Suprapubic skin (tissue), 3 donors: Measurements from ENCODE around the gene CACNA2D1.

ENCODE experiments used
- POLR2A ChIP-seq, 2 donors: fragments of 450-650 bp; IDR thresholded peaks; one replicate each; pipeline ENCODE4 v1.6.1; 2017; ENCODE audit warnings: antibody characterized with exemption in 2 of 2, mild to moderate bottlenecking in 2 of 2, moderate library complexity in 2 of 2
- TF ChIP-seq, protein P1 (sequence below), 2 donors: fragments of 200-600 bp in 1 of 2; fragments of 450-650 bp in 1 of 2; sonication (generic) in 1 of 2; IDR thresholded peaks; one replicate each; pipeline ENCODE4 v1.5.1; 2016 to 2019; ENCODE audit warnings: antibody characterized with exemption in 2 of 2, mild to moderate bottlenecking in 1 of 2, moderate library complexity in 1 of 2

DNA sequence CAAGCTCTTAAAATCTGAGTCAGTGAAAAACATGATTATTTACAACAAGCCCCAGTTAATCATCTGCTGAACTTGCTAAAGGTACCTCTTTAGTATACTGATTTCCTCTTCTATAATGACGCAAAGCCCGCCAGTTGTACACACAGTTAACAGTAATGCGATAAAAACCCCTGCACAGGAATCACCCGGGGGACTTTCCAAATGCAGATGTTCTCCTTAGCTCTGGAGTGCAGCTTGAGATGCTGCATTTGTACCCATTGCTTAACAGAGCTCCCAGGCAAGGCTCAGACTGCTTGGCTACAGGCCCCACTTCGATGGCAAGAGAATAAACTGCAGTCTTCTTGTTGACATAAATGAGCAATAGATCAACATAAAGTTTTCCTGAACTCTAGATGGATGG is 394.1 kb downstream of the CACNA2D1 start:
- TF ChIP-seq, protein P1, sequence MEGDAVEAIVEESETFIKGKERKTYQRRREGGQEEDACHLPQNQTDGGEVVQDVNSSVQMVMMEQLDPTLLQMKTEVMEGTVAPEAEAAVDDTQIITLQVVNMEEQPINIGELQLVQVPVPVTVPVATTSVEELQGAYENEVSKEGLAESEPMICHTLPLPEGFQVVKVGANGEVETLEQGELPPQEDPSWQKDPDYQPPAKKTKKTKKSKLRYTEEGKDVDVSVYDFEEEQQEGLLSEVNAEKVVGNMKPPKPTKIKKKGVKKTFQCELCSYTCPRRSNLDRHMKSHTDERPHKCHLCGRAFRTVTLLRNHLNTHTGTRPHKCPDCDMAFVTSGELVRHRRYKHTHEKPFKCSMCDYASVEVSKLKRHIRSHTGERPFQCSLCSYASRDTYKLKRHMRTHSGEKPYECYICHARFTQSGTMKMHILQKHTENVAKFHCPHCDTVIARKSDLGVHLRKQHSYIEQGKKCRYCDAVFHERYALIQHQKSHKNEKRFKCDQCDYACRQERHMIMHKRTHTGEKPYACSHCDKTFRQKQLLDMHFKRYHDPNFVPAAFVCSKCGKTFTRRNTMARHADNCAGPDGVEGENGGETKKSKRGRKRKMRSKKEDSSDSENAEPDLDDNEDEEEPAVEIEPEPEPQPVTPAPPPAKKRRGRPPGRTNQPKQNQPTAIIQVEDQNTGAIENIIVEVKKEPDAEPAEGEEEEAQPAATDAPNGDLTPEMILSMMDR (IDR thresholded peaks at IDR 0.05) = no peak
- no peak for TF ChIP-seq POLR2A (IDR thresholded peaks at IDR 0.05)
